Astrocyte (in vitro differentiated cells and primary cell): ENCODE results near the gene CD247.

Experiments used
- EZH2 ChIP-seq: IDR thresholded peaks from 2 replicates; pipeline ENCODE4 v1.6.1; 2012; ENCODE audit warnings: mild to moderate bottlenecking, low read length, inconsistent platforms; ENCODE audit not compliant: insufficient read depth
- TF ChIP-seq, protein P1 (sequence below): IDR thresholded peaks from 2 replicates; pipeline ENCODE4 v1.5.1; 2011; ENCODE audit warnings: low read depth, mild to moderate bottlenecking, inconsistent platforms, low read length, moderate library complexity; ENCODE audit not compliant: insufficient read depth

- TF ChIP-seq, protein P1, sequence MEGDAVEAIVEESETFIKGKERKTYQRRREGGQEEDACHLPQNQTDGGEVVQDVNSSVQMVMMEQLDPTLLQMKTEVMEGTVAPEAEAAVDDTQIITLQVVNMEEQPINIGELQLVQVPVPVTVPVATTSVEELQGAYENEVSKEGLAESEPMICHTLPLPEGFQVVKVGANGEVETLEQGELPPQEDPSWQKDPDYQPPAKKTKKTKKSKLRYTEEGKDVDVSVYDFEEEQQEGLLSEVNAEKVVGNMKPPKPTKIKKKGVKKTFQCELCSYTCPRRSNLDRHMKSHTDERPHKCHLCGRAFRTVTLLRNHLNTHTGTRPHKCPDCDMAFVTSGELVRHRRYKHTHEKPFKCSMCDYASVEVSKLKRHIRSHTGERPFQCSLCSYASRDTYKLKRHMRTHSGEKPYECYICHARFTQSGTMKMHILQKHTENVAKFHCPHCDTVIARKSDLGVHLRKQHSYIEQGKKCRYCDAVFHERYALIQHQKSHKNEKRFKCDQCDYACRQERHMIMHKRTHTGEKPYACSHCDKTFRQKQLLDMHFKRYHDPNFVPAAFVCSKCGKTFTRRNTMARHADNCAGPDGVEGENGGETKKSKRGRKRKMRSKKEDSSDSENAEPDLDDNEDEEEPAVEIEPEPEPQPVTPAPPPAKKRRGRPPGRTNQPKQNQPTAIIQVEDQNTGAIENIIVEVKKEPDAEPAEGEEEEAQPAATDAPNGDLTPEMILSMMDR, result no peak
- TF ChIP-seq EZH2, result no peak
These were observed 94.4 kb downstream of the CD247 start for GRCh38 chr1:167423684-167424619.
